ENCODE results near the gene IL22RA1. TPM values are rescaled to one million over a fixed set of nuclear protein-coding genes. Genes with fewer than 3 reads are reported as not detected.

The IL22RA1 gene
- total and polyA plus RNA-seq, 10 of the 15 experiments (the other 5 are each of a cell fraction or from before 2014, with no cell fraction given): not detected

DNA sequence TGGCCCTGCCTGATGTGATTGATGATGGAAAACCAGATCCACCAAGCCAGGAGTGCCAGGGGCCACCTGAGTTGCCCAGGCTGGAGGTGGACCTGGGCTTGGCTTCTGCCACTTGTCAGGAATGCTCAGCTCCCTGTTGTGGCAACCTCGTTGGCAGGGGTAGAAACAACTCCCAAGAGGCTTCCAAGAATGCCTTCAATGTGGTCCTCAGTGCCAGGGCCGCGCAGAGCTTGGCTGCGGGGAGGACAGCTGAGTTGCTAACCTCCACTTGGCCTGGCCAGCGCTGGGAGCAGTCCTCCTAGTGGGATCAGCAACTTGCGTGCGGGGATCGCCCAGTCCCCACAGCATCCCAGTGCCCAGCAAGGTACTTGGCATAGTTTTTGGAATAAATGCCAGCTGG, 40.0 kb downstream of the IL22RA1 start:
- DNase-seq (ENCODE audit: low read depth, low spot score): no peak
- Histone ChIP-seq H3K4me3 (no peak overlapping the region), H3K9me3 (replicated peaks; ENCODE audit: control insufficient read depth, insufficient read depth, low read length) (no peaks in the 10 kb centered on the region), H4K20me1 (ENCODE audit: control insufficient read depth, insufficient read depth) (no peaks in the 10 kb centered on the region), H3K4me2 (ENCODE audit: control insufficient read depth, insufficient read depth) (no peak overlapping the region), H3K79me2 (ENCODE audit: control insufficient read depth, insufficient read depth, low read length) (no peaks in the 10 kb centered on the region), H3K4me1 (ENCODE audit: control insufficient read depth, insufficient read depth, low read length) (no peaks in the 10 kb centered on the region), H2AFZ (ENCODE audit: control insufficient read depth, low read depth, low read length) (no peak overlapping the region), H3K27ac (ENCODE audit: control insufficient read depth, insufficient read depth) (no peak overlapping the region), H3K9ac (ENCODE audit: control insufficient read depth, insufficient read depth, low read length) (no peak overlapping the region), H3K36me3 (ENCODE audit: control insufficient read depth in 2 of 2, insufficient read depth in 2 of 2, low read length in 1 of 2) (no peaks in the 10 kb centered on the region), H3K27me3 (replicated peaks in 1 of 2; ENCODE audit: control insufficient read depth in 2 of 2, insufficient read depth in 2 of 2, low read length in 1 of 2) (no peaks in the 10 kb centered on the region; a peak in 1 of 4 replicates)
- SMC1A ChIA-PET (ENCODE audit: uncharacterized antibody, unreplicated experiment): no interaction called here
- in situ Hi-C loops (cut with MboI): no loop called here
- 52% methylated on average over 8 of the region's 8 CpGs for WGBS (ENCODE audit: insufficient coverage, insufficient replicate concordance, low lambda C conversion rate, missing lambda C conversion rate)
- TF ChIP-seq CHD2 (IDR thresholded peaks at IDR 0.05; ENCODE audit: borderline replicate concordance, low read depth, low read length): no peak
- TF ChIP-seq ETV6 (conservative IDR thresholded peaks at IDR 0.05 in 1 of 2, IDR thresholded peaks at IDR 0.05 in 1 of 2; ENCODE audit: borderline replicate concordance in 1 of 2, low read depth in 1 of 2): no peak
- TF ChIP-seq, protein P1, sequence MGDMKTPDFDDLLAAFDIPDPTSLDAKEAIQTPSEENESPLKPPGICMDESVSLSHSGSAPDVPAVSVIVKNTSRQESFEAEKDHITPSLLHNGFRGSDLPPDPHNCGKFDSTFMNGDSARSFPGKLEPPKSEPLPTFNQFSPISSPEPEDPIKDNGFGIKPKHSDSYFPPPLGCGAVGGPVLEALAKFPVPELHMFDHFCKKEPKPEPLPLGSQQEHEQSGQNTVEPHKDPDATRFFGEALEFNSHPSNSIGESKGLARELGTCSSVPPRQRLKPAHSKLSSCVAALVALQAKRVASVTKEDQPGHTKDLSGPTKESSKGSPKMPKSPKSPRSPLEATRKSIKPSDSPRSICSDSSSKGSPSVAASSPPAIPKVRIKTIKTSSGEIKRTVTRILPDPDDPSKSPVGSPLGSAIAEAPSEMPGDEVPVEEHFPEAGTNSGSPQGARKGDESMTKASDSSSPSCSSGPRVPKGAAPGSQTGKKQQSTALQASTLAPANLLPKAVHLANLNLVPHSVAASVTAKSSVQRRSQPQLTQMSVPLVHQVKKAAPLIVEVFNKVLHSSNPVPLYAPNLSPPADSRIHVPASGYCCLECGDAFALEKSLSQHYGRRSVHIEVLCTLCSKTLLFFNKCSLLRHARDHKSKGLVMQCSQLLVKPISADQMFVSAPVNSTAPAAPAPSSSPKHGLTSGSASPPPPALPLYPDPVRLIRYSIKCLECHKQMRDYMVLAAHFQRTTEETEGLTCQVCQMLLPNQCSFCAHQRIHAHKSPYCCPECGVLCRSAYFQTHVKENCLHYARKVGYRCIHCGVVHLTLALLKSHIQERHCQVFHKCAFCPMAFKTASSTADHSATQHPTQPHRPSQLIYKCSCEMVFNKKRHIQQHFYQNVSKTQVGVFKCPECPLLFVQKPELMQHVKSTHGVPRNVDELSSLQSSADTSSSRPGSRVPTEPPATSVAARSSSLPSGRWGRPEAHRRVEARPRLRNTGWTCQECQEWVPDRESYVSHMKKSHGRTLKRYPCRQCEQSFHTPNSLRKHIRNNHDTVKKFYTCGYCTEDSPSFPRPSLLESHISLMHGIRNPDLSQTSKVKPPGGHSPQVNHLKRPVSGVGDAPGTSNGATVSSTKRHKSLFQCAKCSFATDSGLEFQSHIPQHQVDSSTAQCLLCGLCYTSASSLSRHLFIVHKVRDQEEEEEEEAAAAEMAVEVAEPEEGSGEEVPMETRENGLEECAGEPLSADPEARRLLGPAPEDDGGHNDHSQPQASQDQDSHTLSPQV (IDR thresholded peaks at IDR 0.05): no peak
- no peak for TF ChIP-seq POLR2A (IDR thresholded peaks at IDR 0.05; ENCODE audit: low read depth, low read length)
- no peak for TF ChIP-seq ZNF207 (IDR thresholded peaks at IDR 0.05; ENCODE audit: borderline replicate concordance)
- no peak for TF ChIP-seq MTA2 (IDR thresholded peaks at IDR 0.05; ENCODE audit: low read depth)
- TF ChIP-seq SRF (IDR thresholded peaks at IDR 0.05; ENCODE audit: low read depth in 2 of 2, low read length in 2 of 2): no peak
- TF ChIP-seq HDAC2 (IDR thresholded peaks at IDR 0.05): no peak
- POLR2A ChIA-PET: no interaction called here
- BruUV-seq (replicated peaks): no TSS peak
- intact Hi-C loops (cut with micrococcal nuclease; ENCODE audit: unreplicated experiment): no loop called here
- RAD21 ChIA-PET (ENCODE audit: unreplicated experiment): no interaction called here
- CTCF ChIA-PET: no interaction called here
- no peak for FAIRE-seq
- no peak for ATAC-seq
